ENCODE results near the gene HIGD1A.

- TF ChIP-seq RAD21 (CRISPR knock-in tag; conservative IDR thresholded peaks at IDR 0.05 in 1 of 2, IDR thresholded peaks at IDR 0.05 in 1 of 2) = no peak
- no peak for TF ChIP-seq CTCF (IDR thresholded peaks at IDR 0.05 in 2 of 3, conservative IDR thresholded peaks at IDR 0.05 in 1 of 3; ENCODE audit: insufficient read depth in 2 of 3, low read depth in 1 of 3, low read length in 3 of 3)
- no peak for TF ChIP-seq RERE (CRISPR knock-in tag; IDR thresholded peaks at IDR 0.05; ENCODE audit: borderline replicate concordance)
- TF ChIP-seq POLR2A (conservative IDR thresholded peaks at IDR 0.05) = no peak
- TF ChIP-seq SOX6 (IDR thresholded peaks at IDR 0.05) = no peak
- no peak for TF ChIP-seq SIN3B (IDR thresholded peaks at IDR 0.05; ENCODE audit: low read depth)
- no peak for TF ChIP-seq HDAC3 (IDR thresholded peaks at IDR 0.05; ENCODE audit: borderline replicate concordance, partially characterized antibody)
- TF ChIP-seq ATF3 (IDR thresholded peaks at IDR 0.05) = no peak
- no peak for TF ChIP-seq ATF3 (CRISPR knock-in tag; conservative IDR thresholded peaks at IDR 0.05)
- no peak for TF ChIP-seq GABPA (tag; conservative IDR thresholded peaks at IDR 0.05; ENCODE audit: low read depth)
These were observed 40.2 kb downstream of the HIGD1A start for GRCh38 chr3:42764115-42764514.
